Amniotic epithelial cell (primary cell): ENCODE data around the gene ERI3.
"Not testable (repeated sequence)": the region's sequence is repeated elsewhere in the genome, so short reads cannot be mapped to it uniquely, and the experiment has no call there.

Experiments used
- DNase-seq: peaks from one replicate; pipeline ENCODE4 v3.0.0-alpha.2; 2010; ENCODE audit warnings: low read depth

Gene ERI3

DNA sequence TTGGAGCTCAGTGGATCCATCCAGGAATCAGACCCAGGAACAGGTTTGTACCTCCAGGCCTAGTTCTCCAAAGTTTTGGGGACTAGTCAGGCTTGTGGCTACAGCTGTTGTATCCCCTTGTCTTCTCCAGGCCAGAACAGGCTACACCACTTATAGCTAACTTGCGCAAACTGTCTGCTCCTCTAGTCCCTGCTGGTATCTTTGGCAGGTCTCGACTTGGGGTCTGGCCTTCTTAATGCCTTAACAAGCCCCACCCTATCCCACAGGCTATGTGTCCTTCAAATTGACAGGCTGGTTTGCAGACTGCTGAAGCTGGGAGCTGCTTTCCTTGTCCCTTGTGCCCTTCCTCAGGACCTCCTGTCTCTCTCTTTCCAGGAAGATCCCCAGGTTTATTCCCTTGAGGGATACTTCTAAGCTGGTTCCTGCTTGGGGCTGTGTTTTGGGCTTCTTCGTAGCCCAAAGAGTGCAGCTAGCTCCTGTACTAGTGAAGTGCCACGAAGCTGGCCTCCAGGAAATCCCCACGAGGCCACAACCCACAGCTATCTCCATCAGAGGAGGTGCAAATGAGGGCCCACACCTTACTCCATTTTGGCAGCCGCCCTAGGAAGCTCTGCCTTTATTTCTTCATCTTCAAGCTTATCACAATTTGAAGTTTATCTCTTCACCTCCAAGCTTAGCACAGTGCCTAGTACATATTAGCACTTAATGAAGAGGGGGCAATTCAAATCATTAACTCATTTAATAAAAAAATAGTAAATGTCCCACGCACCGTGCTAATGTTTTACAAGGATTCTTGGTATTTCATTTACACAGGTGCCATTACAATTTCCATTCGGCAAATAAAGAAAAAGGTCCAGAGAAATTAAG lies 142.5 kb downstream of the ERI3 start:
- DNase-seq, result no peak

DNA sequence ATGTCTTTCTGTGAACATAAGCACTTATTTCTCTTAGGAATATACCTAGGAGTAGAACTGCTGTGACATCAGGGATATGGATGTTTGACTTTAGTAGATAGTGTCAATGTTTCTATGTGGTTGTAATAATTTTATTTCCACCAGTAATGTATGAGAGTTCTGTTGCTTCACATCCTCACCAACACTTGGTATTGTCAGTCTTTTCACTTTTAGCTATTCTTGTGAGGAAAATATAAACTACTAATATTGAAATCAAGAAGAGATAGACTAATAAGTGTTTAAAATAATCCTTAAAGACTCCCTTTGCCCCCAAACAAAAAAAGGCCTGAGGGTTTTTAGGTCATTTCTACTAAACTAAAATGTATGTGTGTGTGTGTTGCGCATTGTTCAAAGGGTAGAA lies 144.5 kb downstream of the ERI3 start:
- no peak for DNase-seq

DNA sequence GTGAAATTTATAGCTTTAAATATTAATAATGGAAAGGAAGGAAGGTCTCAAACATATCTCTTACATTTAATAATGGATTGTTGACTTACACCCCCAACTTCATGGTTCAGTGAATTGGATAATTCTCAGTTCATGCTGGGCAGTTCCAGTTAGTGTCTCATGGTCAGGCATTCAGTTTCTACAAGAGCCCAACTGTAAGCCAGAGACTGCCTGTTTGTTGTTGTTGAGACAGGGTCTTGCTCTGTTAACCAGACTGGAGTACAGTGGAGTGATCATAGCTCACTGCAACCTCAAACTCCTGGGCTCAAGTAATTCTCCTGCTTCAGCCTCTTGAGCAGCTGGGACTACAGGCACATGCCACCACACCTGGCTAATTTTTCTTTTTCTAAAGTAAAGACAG lies 146.8 kb downstream of the ERI3 start:
- no peak for DNase-seq

DNA sequence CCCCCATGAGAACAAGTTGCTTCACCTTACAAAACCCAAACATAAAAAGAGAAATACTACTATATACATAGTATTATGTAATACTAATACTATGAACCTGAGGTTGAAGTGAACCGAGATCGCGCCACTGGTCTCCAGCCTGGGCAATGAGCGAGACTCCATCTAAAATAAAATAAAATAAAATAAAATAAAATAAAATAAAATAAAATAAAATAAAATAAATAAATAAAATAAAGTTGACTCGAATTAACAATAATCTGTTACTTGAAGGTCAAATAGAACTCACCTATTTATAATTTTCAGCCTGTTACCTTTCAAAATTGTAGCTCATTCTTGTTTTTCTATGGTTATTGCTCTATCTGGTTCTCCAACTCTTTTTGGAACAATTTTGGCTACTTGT lies 148.5 kb downstream of the ERI3 start:
- not testable (repeated sequence) for DNase-seq

DNA sequence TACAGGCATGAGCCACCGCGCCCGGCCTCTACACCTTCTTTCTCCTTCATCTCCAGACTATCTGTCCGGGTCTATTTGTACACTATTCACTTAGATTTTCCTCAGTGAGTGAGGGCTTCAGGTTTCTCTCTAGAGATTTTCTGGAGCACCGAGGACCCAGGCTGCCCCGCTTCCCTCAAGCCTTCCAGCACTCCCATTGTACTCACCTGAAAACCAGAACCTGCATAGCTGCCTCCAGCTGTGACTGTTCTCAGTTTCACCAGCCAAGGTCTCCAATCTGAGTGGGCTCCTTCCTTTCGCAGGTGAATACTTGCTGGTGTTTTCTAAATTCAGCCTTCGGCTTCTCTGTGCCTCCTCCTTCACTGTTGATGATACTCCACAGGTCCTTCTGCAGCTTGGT lies 154.7 kb downstream of the ERI3 start:
- no peak for DNase-seq

DNA sequence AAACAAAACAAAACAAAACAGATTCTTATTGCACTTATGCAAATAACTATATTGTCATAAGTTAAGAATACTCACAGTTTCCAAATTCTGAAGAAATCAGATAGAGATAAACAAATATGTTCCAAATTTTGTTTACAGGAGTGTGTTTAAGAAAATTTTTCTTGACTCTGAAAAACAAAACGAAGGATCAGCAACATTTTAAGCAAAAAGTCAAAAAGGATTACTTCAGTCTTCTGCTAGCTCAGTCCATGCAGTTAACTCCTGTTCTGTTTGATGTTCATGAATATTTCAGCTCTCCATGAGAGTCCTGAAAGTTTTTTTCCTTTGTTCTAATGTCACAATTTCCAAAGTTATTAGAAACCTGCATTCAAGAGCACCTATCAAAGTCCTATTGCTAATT lies 180.4 kb downstream of the ERI3 start:
- no peak for DNase-seq
